HCT116 (cell line): ENCODE measurements around the gene FRMPD1. TPM values are rescaled to one million over a fixed set of nuclear protein-coding genes. Genes with fewer than 3 reads are reported as not detected.
"Not testable (repeated sequence)": the region's sequence is repeated elsewhere in the genome, so short reads cannot be mapped to it uniquely, and the experiment has no call there.

ENCODE experiments used
- ATAC-seq: fragments of 200-7000 bp; cut with Tn5 transposase; 2 replicates; pipeline ENCODE4 v1.9.1; 2020; ENCODE audit warnings: mild to moderate bottlenecking, moderate library complexity
- BruUV-seq: library from RNA; stranded (reverse); fragments of 400-500 nt; replicated peaks from 2 replicates; lab custom pipeline; 2021; lab: Mats Ljungman, UMichigan
- CTCF ChIA-PET: fragments of 300-600 bp; sonication (Branson Sonifier 250); formaldehyde crosslinking; loops from one replicate; lab custom pipeline; 2021; ENCODE audit warnings: antibody characterized with exemption; lab: Charles Lee
- POLR2A ChIA-PET: fragments of 300-600, 350-600 bp; sonication (Branson Sonifier 250); formaldehyde crosslinking; loops from one replicate; lab custom pipeline; 2021; ENCODE audit warnings: antibody characterized with exemption; lab: Charles Lee
- RAD21 ChIA-PET, 2 experiments: fragments of 300-600 bp; sonication (Branson Sonifier 250); formaldehyde crosslinking; loops; one replicate each; lab custom pipeline; 2023; ENCODE audit warnings: low total read pairs in 2 of 2; ENCODE audit not compliant: uncharacterized antibody in 2 of 2, unreplicated experiment in 2 of 2, low non-redundant PET in 1 of 2; lab: Charles Lee
- DNase-seq: peaks from one replicate; pipeline ENCODE4 v3.0.0-alpha.2; 2010; ENCODE audit warnings: low read depth, low spot score
- H2AFZ ChIP-seq: fragments of 200-600 bp; shearing (Covaris generic), sonication (generic); 2 replicates; pipeline ENCODE4 v1.6.1; 2017; ENCODE audit warnings: low read depth, mixed run types, mixed read lengths, antibody characterized with exemption, low read length; ENCODE audit not compliant: poor library complexity, severe bottlenecking
- H3K27ac ChIP-seq: 2 replicates; pipeline ENCODE4 v1.5.1; 2012; ENCODE audit warnings: low read depth, low read length
- H3K27me3 ChIP-seq: fragments of 200-600 bp; sonication (generic); 2 replicates; pipeline ENCODE4 v1.6.1; 2016; ENCODE audit warnings: mixed run types, low read length, mixed read lengths; ENCODE audit not compliant: insufficient read depth
- H3K36me3 ChIP-seq, 2 experiments: fragments of 200-500 bp in 1 of 2; fragments of 200-600 bp in 1 of 2; sonication (Bioruptor generic) in 1 of 2; sonication (generic) in 1 of 2; 2 replicates each; pipeline versions ENCODE4 v1.5.1 to v1.6.1; 2014 to 2016; ENCODE audit warnings: low read length in 2 of 2, inconsistent platforms in 1 of 2, mixed read lengths in 1 of 2, mixed run types in 1 of 2; ENCODE audit not compliant: insufficient read depth in 2 of 2, control insufficient read depth in 1 of 2
- H3K4me1 ChIP-seq, 2 experiments: fragments of 200-600 bp in 1 of 2; sonication (generic) in 1 of 2; 2 replicates each; pipeline versions ENCODE4 v1.5.1 to v1.6.1; 2012 to 2017; ENCODE audit warnings: low read length in 2 of 2, inconsistent platforms in 1 of 2, mild to moderate bottlenecking in 1 of 2, mixed read lengths in 1 of 2, mixed run types in 1 of 2, moderate library complexity in 1 of 2; ENCODE audit not compliant: insufficient read depth in 2 of 2, control insufficient read depth in 1 of 2
- H3K4me2 ChIP-seq: fragments of 200-600 bp; sonication (generic); 2 replicates; pipeline ENCODE4 v1.6.1; 2017; ENCODE audit warnings: mixed run types, low read length, mixed read lengths
- H3K4me3 ChIP-seq, 2 experiments: fragments of 200-600 bp in 1 of 2; sonication (generic) in 1 of 2; replicated peaks in 1 of 2; 2 replicates each; pipeline ENCODE4 v1.5.1; 2011 to 2016; ENCODE audit warnings: low read length in 2 of 2, control low read depth in 1 of 2, low read depth in 1 of 2, mild to moderate bottlenecking in 1 of 2, mixed read lengths in 1 of 2, mixed run types in 1 of 2
- H3K79me2 ChIP-seq: fragments of 200-600 bp; sonication (generic); 2 replicates; pipeline ENCODE4 v1.6.1; 2017; ENCODE audit warnings: mild to moderate bottlenecking, mixed run types, low read length, moderate library complexity, mixed read lengths; ENCODE audit not compliant: insufficient read depth
- H3K9ac ChIP-seq: fragments of 200-600 bp; sonication (generic); 2 replicates; pipeline ENCODE4 v1.6.1; 2016; ENCODE audit warnings: low read length, mixed read lengths
- H3K9me2 ChIP-seq: fragments of 200-600 bp; sonication (generic), shearing (Covaris generic); 2 replicates; pipeline ENCODE4 v1.6.1; 2017; ENCODE audit warnings: mixed run types, mild to moderate bottlenecking, moderate library complexity; ENCODE audit not compliant: insufficient read depth
- H3K9me3 ChIP-seq, 2 experiments: fragments of 200-500 bp in 1 of 2; fragments of 200-600 bp in 1 of 2; sonication (Bioruptor generic) in 1 of 2; sonication (generic) in 1 of 2; 2 replicates each; pipeline ENCODE4 v1.6.1; 2014 to 2017; ENCODE audit warnings: low read length in 2 of 2, mixed read lengths in 2 of 2, inconsistent platforms in 1 of 2, low read depth in 1 of 2, mild to moderate bottlenecking in 1 of 2, mixed run types in 1 of 2, moderate library complexity in 1 of 2; ENCODE audit not compliant: control insufficient read depth in 1 of 2, insufficient read depth in 1 of 2
- H4K20me1 ChIP-seq: fragments of 200-600 bp; sonication (generic), shearing (Covaris generic); 2 replicates; pipeline ENCODE4 v1.6.1; 2017; ENCODE audit warnings: mixed run types, mild to moderate bottlenecking, moderate library complexity; ENCODE audit not compliant: insufficient read depth
- ATF3 ChIP-seq: IDR thresholded peaks from 2 replicates; pipeline ENCODE4 v1.6.1; 2012
- EGR1 ChIP-seq: IDR thresholded peaks from 2 replicates; pipeline ENCODE4 v1.6.1; 2012; ENCODE audit warnings: low read depth
- ELF1 ChIP-seq: IDR thresholded peaks from 2 replicates; pipeline ENCODE4 v1.6.1; 2012; ENCODE audit warnings: low read depth, borderline replicate concordance
- EZH2 ChIP-seq: fragments of 200-600 bp; sonication (generic); IDR thresholded peaks from 2 replicates; pipeline ENCODE4 v1.6.1; 2017; ENCODE audit warnings: antibody characterized with exemption, mixed run types
- EZH2phosphoT487 ChIP-seq: fragments of 200-600 bp; IDR thresholded peaks from 2 replicates; pipeline ENCODE4 v1.6.1; 2018; ENCODE audit warnings: antibody characterized with exemption, borderline replicate concordance
- MAX ChIP-seq: IDR thresholded peaks from 2 replicates; pipeline ENCODE4 v1.6.1; 2012
- POLR2A ChIP-seq: IDR thresholded peaks from 2 replicates; pipeline ENCODE4 v1.7.0; 2011; ENCODE audit warnings: borderline replicate concordance; ENCODE audit not compliant: insufficient read depth, insufficient read length; ENCODE audit errors: extremely low read depth
- POLR2AphosphoS5 ChIP-seq: IDR thresholded peaks from 2 replicates; pipeline ENCODE4 v1.6.1; 2011; ENCODE audit warnings: mild to moderate bottlenecking, low read depth, low read length, moderate library complexity
- RAD21 ChIP-seq: IDR thresholded peaks from 2 replicates; pipeline ENCODE4 v1.6.1; 2012; ENCODE audit warnings: low read depth, mild to moderate bottlenecking
- SIN3A ChIP-seq: IDR thresholded peaks from 2 replicates; pipeline ENCODE4 v1.6.1; 2012; ENCODE audit warnings: low read depth
- SP1 ChIP-seq: IDR thresholded peaks from 2 replicates; pipeline ENCODE4 v1.6.1; 2012; ENCODE audit warnings: low read depth
- SRF ChIP-seq: IDR thresholded peaks from 2 replicates; pipeline ENCODE4 v1.6.1; 2012; ENCODE audit warnings: low read depth
- YY1 ChIP-seq: IDR thresholded peaks from 2 replicates; pipeline ENCODE4 v1.6.1; 2011; ENCODE audit warnings: low read length, low read depth, moderate library complexity, mild to moderate bottlenecking; ENCODE audit not compliant: insufficient replicate concordance; ENCODE audit errors: extremely low read depth
- ZBTB33 ChIP-seq: IDR thresholded peaks from 2 replicates; pipeline ENCODE4 v1.6.1; 2011; ENCODE audit warnings: mild to moderate bottlenecking, low read length, moderate library complexity; ENCODE audit not compliant: insufficient replicate concordance; ENCODE audit errors: extremely low read depth
- ZFX ChIP-seq: fragments of 450-650 bp; IDR thresholded peaks from 2 replicates; pipeline ENCODE4 v1.6.1; 2017
- intact Hi-C: fragments of 100-400 bp; cut with micrococcal nuclease; formaldehyde crosslinking; loops from 2 replicates; pipeline ENCODE4 v1.10.0; 2022
- total RNA-seq: library from RNA; stranded (reverse); gene quantifications from one replicate; pipeline ENCODE4 v1.2.1, GENCODE V29; 2021; ENCODE audit not compliant: unreplicated experiment
- TF ChIP-seq, protein P1 (sequence below), 3 experiments: fragments of 200-600 bp in 1 of 3; sonication (generic) in 1 of 3; IDR thresholded peaks in 2 of 3; conservative IDR thresholded peaks in 1 of 3; 2 replicates each; pipeline ENCODE4 v1.5.1; 2012 to 2017; ENCODE audit warnings: low read depth in 2 of 3, low read length in 2 of 3, antibody characterized with exemption in 1 of 3, borderline replicate concordance in 1 of 3, control low read depth in 1 of 3, mild to moderate bottlenecking in 1 of 3, mixed read lengths in 1 of 3, mixed run types in 1 of 3, moderate library complexity in 1 of 3; ENCODE audit not compliant: insufficient read depth in 1 of 3

Gene FRMPD1
- total RNA-seq, 1 experiment from 2014 or later: 0.52 TPM

DNA sequence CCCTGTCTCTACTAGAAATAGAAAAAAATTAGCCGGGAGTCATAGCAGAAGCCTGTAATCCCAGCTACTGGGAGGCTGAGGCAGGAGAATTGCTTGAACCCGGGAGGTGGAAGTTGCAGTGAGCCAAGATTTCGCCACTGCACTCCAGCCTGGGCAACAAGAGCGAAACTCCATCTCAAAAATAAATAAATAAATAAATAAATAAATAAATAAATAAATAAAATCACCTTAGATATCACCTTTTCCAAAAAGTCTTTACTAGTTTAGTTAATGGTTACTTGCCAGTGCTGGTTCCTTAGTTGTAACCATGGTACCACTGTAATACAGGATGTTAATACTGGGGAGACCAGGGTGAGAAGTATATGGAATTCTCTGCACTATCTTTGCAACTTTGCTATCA, 48.7 kb upstream of the FRMPD1 start:
- DNase-seq, H3K36me3 ChIP-seq, H2AFZ ChIP-seq, ATAC-seq, H3K9me2 ChIP-seq, H3K9ac ChIP-seq, H3K4me1 ChIP-seq, H3K4me2 ChIP-seq, H3K27ac ChIP-seq, intact Hi-C loops, BruUV-seq, H3K4me3 ChIP-seq, H4K20me1 ChIP-seq, H3K79me2 ChIP-seq, POLR2A ChIA-PET, RAD21 ChIA-PET, H3K9me3 ChIP-seq: not testable (repeated sequence)
- CTCF ChIA-PET: interaction anchor here (0.8 kb wide), 1 partner anchor 10 kb away, joined by 3 read pairs; the partner anchor contains the start of gene TOMM5
- H3K27me3 ChIP-seq: peaks cover 11% of the 10 kb centered on the region; the same call in 1 of the 2 replicates

- BruUV-seq: no TSS peak
- Histone ChIP-seq H3K27me3 (peaks cover 19% of the 10 kb centered on the region; the same call in 1 of the 2 replicates), H3K36me3 (no peaks in the 10 kb centered on the region), H3K9ac (no peak overlapping the region), H4K20me1 (no peaks in the 10 kb centered on the region), H3K9me3 (no peaks in the 10 kb centered on the region), H3K9me2 (no peaks in the 10 kb centered on the region; the same call in 1 of the 2 replicates), H3K4me1 (peaks cover 3 to 7% of the 10 kb centered on the region in 2 experiments; a peak in 2 of 4 replicates), H3K27ac (no peak overlapping the region), H3K4me2 (peak overlapping the region; percentile 21; the same call in 1 of the 2 replicates), H3K79me2 (no peaks in the 10 kb centered on the region), H3K4me3 (no peak overlapping the region), H2AFZ (no peak overlapping the region)
- ChIA-PET POLR2A (no interaction called here), RAD21 (no interaction called here), CTCF (interaction anchor here (0.8 to 1.0 kb wide), 2 partner anchors 10 to 16 kb away, joined by 3 read pairs; partner anchors contain the start of gene TOMM5)
- intact Hi-C loops: no loop called here
- DNase-seq (no peak), ATAC-seq (peak; percentile 40; the same call in 1 of the 2 replicates)
- TF ChIP-seq, protein P1, sequence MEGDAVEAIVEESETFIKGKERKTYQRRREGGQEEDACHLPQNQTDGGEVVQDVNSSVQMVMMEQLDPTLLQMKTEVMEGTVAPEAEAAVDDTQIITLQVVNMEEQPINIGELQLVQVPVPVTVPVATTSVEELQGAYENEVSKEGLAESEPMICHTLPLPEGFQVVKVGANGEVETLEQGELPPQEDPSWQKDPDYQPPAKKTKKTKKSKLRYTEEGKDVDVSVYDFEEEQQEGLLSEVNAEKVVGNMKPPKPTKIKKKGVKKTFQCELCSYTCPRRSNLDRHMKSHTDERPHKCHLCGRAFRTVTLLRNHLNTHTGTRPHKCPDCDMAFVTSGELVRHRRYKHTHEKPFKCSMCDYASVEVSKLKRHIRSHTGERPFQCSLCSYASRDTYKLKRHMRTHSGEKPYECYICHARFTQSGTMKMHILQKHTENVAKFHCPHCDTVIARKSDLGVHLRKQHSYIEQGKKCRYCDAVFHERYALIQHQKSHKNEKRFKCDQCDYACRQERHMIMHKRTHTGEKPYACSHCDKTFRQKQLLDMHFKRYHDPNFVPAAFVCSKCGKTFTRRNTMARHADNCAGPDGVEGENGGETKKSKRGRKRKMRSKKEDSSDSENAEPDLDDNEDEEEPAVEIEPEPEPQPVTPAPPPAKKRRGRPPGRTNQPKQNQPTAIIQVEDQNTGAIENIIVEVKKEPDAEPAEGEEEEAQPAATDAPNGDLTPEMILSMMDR (IDR thresholded peaks at IDR 0.05 in 2 of 3, conservative IDR thresholded peaks at IDR 0.05 in 1 of 3; ENCODE audit: borderline replicate concordance in 1 of 3, insufficient read depth in 1 of 3, low read depth in 2 of 3, low read length in 2 of 3): no peak
- TF ChIP-seq ATF3: no peak
- no peak for TF ChIP-seq POLR2A
- no peak for TF ChIP-seq RAD21
- TF ChIP-seq SP1: no peak
- TF ChIP-seq EGR1: no peak
- TF ChIP-seq EZH2phosphoT487: no peak
- TF ChIP-seq SRF: no peak
- TF ChIP-seq ZBTB33: no peak
- no peak for TF ChIP-seq EZH2
- no peak for TF ChIP-seq ELF1
- TF ChIP-seq MAX: no peak
- TF ChIP-seq SIN3A: no peak
- TF ChIP-seq POLR2AphosphoS5: no peak
- no peak for TF ChIP-seq YY1
- TF ChIP-seq ZFX: no peak
Measured at GRCh38 chr9:37602817-37603216, 47.9 kb upstream of the FRMPD1 start.
